ENCODE results near the gene TIPRL.
"Not testable (repeated sequence)": the region's sequence is repeated elsewhere in the genome, so short reads cannot be mapped to it uniquely, and the experiment has no call there.

Gene TIPRL

DNA sequence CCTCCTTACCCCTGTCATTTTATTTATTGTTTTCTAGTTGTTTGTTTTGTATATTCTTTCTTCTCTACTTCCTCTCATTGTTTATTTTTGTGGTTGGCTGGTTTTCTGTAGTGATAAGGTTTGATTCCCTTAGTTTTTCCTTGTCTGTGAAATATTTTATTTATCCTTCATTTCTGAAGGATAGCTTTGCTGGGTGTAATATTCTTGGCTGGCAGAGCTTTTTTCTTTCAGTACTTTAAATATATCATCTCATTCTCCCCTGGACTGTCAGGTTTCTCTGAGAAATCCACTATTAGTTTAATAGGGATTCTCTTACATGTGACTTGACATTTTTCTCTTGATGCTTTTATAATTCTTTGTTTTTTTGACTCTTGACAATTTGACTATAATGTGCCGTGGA is 18.8 kb upstream of the TIPRL start:
- DNase-seq, result no peak

- no peak for DNase-seq
Measured at GRCh38 chr1:168161459-168161858, 17.3 kb upstream of the TIPRL start.

DNA sequence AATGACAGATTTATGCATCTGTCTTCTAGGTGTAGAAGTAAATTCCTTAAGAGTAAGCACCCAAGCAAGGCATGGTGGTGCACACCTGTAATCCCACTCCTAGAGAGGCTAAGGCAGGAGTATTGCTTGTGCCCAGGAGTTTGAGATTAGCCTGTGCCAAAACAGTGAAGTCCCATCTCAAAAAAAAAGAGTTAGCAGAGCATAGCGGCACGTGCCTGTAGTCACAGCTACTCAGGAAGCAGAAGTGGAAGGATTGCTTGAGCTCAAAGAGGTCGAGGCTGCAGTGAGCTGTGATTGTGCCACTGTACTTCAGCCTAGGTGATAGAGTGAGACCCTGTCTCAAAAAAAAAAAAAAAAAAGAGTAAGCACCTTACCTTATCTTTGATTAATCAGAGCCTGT is 15.1 kb upstream of the TIPRL start:
- DNase-seq, result no peak

- DNase-seq, result no peak
Measured at GRCh38 chr1:168164771-168165170, 14.0 kb upstream of the TIPRL start.

GRCh38 chr1:168167806-168168205 is 11.0 kb upstream of the TIPRL start:
- DNase-seq, result no peak

DNA sequence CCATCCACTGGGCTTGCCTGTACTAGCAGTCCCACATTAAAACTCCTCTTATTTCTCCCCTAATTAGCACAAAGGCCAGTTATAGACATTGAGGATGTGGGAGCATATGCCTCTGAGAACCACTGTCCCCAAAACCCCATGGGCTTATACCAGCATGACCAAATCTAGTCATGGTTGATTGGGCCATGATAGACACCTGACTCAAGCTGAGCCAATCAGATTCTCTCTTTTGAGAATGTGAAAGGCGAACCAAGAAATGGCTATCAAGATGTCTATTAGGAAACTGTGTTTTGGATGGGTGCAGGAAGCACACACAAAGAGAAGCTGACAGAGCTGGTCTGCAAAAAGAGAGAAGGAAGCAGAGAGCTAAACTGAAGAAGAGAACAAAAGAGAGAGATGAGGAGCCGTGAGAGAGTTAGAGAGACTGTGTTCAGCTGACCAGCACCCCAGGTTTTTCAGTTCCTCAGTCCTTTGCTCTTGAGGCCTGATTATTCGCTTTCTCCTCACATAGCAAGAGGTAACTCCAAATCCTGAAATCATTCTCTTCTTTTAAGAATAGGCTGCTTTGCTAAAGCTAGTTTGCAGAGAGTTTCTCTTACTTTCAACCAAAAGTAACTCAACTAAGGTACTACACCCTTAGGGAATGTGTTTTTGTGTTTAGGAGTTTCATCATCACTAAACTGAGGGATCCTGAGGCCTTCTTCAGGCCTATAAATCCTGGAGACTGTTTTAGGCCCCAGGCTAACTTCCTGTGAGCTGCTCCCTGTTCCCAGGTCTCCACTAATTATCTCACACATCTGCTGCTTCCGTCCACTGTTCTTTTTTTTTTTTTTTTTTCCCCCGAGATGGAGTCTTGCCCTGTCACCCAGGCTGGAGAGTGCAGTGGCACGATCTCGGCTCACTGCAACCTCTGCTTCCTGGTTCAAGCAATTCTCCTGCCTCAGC is 7.9 kb upstream of the TIPRL start:
- no peak for DNase-seq

- no peak for DNase-seq
Measured at GRCh38 chr1:168172250-168172915, 6.4 kb upstream of the TIPRL start.

DNA sequence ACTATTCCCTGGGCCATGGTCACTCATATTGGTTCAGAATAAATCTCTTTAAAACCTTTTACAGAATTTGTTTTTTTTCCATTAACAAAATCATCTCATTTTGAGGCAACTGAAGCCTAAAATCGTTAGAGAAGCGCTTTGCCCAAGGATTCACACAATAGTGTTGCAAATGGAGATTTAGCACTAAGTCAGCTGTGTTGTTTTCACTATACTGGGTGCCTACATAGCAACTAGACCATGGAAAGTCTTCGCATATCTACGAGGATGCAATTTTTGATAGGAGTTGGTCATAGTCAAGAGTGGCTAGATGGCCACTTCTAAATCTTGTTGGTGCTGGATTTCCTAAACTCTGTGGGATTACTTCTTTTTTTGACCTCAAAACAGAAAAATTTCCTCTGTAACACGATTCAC is 530 bp upstream of the TIPRL start:
- no peak for DNase-seq

DNA sequence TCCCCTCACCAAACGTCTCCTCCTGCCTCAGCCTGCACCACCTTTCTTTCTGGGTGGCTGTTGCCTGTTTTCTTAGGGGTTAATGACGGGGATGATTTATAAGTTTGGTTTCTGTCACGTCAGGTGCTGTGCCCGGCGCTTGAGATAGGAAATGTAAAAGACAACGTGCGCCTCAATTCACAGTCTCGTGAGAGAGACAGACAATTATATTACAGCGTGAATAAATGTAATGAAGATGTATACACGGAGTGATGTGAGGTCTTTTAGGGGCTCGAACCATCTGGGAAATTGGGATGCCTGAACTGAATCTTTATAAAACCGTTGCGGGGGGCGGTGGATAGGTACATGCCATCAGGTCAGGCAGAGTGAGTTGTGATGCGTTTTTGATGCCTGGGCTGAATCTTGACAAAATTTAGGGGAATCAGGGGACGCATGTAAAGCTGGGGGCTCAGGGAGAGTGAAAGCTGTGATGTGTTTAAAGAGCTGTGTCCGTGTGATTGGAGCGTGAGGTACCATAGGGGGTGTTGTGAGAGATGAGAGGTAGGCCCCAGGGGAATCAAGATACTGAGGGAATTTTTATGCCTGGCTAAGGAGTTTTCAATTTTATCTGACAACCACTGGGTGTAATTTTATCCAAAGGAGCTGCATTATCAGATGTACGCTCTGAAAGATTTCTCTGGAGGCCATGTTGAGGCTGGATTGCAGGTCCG is 831 bp downstream of the TIPRL start:
- no peak for DNase-seq

DNA sequence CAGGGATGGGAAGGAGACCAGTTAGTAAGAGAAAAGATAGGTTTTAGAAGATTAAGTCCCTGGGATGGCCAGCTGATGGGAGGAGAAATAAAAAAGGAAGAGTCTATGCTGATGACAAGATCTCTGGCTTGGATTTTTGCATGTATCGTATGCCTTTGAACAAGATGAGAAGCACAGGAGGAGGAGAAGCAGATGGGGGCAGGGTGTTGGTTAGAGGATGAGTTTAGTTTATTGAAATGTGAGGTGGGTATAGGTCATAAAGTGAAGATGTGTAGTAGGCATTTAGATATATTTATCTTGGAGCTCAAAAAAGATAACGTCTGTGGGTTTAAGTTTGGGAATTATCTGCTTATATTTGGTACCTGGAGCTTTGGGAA is 1.4 kb downstream of the TIPRL start:
- DNase-seq, result no peak

DNA sequence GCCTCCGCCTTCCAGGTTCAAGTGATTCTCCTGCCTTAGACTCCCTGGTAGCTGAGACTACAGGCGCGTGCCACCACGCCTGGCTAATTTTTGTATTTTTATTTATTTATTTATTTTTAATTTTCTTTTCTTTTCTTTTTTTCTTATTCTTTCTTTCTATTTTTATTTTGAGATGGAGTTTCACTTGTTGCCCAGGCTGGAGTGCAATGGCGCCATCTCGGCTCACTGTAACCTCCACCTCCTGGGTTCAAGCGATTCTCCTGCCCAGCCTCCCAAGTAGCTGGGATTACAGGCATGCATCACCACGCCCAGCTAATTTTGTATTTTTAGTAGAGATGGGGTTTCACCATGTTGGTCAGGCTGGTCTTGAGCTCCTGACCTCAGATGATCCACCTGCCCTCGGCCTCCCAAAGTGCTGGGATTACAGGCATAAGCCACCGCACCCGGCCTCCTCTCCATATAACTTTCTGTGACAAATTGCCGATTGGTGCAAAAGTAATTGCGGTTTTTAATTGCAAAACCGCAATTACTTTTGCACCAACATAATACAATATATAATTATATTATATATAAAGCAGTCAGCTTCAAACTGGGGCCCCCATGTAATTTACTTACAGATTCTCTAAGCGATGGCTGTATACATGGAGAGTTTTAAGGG is 2.4 kb downstream of the TIPRL start:
- not testable (repeated sequence) for DNase-seq

- no peak for DNase-seq
Measured at GRCh38 chr1:168187177-168187576, 8.4 kb downstream of the TIPRL start.

DNA sequence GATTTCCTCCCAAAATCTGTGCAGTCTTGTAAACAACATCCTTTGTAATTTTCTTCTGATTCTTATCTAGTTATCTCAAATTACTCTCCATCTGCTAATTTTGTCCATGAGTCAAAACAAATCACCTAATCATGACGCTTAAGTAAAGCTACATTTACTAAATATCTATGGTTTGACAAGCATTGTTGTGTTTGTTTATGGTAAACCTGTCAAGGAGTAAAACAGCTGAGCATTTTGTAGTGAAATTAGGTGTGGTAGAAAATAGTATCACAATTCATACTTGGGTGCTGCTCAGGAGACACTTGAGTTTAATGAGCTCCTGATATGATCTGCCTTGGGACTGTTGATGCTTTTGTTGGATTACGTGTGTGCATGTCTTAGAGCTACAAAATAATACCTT is 11.6 kb downstream of the TIPRL start:
- DNase-seq, result no peak

DNA sequence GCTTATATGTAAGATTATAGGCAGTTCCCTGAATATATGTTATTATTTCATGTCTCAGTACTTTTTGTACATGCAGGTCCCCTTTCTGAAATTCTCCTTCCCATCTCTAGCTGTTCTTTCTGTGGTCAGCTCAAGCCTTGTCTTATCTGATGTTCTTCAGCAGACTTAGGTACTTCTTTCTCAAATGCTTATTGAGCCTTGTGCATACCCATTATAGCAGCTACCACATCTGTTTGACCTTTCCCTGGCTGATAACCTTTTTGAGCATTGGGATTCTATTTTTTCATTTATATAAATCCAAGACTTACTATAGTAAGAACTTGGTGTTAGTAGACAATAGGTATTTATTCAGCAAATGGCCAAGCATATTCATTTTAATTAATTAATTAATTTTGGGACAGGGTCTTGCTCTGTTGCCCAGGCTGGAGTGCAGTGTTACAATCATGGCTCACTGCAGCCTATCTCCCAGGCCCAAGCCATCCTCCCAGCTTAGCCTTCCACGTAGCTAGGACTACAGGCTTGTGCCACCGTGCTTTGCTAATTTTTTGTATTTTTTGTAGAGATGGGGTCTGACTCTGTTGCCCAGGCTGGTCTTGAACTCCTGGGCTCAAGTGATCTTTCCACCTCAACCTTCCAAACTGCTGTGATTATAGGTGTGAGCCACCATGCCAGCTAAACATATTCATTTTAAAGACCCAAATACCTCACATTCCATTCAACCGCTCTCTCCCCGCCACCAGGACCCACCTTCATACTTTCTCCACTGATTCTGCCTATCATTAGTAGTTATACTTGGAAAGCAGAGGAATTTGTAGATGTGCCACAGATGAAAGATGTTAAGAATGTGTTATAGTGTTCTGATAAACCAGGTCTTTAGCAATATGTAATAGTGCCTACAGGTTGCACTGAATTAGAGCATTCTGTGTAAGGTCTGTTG is 16.7 kb downstream of the TIPRL start:
- no peak for DNase-seq

DNA sequence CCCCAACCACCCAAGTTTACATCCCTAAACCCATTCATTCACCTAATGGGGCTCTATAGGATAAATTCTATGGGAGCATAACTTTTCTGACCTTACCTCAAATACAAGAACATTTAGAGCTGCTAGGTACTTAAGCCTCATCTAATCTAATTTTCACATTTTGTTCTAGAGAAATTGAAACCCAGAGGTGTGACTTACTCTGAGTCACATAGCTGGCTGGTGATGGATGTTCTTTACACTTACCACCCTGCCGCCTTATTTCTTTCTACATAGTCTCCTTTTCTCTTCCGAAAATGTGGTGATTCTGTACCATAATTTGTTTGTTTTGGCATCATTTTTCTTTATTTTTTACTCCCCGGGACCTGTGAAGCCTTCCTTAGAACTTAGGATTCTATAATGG is 20.3 kb downstream of the TIPRL start:
- no peak for DNase-seq

DNA sequence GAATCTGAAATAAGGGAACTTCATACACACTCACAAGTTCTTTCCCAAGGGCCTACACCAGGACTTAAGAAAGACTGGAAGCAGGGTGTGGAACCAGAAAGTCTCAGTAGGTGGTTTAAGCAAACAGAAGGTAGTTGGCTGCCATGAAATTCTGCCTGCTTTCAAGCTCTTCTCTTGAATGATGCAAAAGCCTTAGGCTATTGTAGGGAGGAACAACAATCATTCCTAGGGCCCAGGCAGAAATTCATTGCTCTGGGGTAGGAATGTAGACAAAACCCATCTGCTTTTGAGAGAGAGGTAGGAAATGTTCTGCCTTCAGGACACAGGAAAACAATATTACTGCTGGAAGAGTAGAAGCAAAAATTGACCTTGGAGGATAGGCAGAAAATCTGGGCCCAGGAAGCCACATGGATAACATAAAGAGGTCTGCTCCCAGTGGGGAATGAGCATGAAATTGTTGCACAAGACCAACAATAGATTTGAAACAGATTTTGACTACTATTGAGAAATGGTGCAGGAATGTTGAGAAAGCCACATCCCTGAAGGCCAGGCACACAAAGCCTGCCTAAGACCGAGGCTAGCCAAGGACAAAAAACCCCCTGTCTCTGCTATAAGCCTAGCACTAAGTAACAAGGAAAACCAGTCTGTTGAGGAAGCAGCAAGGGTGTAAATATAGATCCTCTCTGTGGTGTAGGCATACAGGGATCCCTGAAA is 24.3 kb downstream of the TIPRL start:
- DNase-seq, result no peak

DNA sequence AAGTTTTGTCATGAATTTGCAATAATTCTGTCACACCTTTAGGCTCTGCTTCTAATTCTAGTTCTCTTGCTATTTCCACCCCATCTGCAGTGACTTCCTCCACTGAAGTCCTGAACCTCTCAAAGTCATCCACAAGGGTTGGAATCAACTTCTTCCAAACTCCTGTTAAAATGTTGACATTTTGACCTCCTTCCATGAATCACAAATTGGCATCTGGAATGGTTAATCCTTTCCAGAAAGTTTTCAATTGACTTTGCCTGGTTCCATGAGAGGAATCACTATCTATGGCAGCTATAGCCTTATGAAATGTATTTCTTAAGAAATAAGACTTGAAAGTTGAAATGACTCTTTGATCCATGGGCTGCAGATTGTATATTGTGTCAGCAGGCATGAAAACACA is 27.3 kb downstream of the TIPRL start:
- no peak for DNase-seq

- not testable (repeated sequence) for DNase-seq
Measured at GRCh38 chr1:168207673-168208072, 28.9 kb downstream of the TIPRL start.

GRCh38 chr1:168210312-168210711 is 31.6 kb downstream of the TIPRL start:
- DNase-seq, result no peak

DNA sequence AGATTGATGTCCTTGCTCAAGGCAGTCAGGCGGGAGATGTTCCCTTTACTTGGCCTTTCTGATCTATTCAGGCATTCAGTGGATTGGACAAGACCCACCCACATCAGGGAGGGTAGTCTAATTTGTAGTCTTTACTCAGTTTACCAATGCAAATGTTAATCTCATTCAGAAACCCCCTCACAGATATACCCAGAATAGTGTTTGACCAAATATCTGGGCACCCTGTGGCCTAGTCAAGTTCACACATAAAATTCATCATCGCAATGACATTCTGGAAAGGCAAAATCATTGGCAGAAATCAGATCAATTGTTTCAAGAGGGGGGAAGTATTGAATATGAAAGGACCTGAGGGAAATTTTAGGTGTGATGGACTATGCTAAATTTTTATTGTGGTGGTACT is 34.6 kb downstream of the TIPRL start:
- no peak for DNase-seq

GRCh38 chr1:168216171-168216570 is 37.4 kb downstream of the TIPRL start:
- DNase-seq, result no peak

All from NCI-H446 treated with DMSO at 0.1 percent for 48 hours (cell line).